Non-pigmented ciliary epithelial cell (primary cell): ENCODE data around the gene TNS3.

Experiments
- DNase-seq: peaks from one replicate; pipeline ENCODE4 v3.0.0-alpha.2; 2010; ENCODE audit warnings: low read depth

TNS3 gene

DNA sequence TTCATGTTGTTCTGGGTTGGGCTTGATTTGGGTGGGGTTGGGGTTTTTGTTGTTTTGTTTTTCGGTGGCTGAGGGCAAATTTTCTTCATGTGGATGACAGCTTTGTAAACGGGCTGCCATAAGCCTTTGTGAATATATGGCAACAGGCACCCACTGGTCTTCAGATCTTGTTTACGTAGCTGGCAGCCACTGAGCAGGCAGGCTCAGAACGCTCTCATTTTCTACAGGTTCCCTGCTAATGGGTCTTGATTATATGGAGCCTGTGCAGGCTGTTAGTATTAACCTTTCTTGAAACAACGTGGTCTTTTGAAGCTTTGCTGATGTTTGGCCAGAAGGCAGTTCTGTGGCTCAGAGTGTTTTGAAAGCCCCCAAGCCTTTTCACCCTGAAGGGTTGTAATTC is 199.7 kb downstream of the TNS3 start:
- no peak for DNase-seq

DNA sequence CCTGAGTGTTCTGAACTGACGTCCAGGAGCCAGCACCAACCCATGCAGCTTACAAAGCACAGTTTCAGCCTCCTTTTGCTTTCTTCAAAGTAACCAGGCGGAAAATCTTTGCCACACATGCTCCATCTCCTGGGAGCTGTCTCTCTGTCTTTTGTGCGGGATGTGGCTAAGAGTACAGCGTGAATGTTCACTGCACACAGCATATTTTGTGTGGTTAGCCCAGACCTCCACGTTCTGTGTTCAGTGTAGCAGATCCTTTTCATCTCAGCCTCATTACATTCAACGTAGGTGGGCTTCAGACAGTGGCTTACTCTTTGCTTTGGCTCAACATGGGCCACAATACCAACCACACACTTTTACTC is 200.8 kb downstream of the TNS3 start:
- DNase-seq, result no peak

DNA sequence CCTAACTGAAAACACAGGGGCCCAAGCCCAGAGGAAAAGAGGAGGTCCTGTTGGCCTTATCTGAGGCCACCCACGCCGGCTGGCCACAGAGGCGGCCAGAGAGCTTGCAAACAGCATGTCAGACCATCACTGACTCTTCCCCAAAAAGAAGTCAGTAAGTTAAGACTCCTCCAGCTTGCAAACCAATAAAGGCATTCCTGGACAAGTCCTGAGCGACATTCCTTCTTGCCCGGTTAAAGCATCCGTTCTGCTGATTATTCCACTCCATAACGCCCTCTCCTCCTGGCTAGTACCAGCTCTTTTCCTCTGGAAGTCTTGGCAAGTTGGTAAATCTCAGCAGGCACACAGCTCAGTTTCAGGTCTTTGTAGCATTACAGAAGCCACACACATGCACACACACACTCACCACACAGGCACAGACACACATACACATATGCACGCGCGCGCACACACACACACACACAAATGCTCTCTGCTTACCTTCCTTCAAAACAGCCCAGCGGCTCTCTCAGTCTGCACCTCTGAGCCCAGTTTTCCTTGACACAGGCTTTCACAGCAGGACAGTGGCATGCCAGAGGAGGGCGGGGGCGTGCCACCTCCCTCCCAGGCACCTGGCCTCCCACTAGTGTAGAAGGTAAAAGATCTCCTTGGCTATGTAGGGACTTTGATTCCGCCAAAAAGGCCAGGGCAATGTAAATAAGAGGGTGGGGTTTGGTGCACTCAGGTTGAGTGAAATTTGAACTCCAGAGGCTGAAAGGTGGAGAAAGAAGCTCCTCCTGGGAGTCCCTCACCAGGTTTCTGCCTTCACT is 201.4 kb downstream of the TNS3 start:
- no peak for DNase-seq

DNA sequence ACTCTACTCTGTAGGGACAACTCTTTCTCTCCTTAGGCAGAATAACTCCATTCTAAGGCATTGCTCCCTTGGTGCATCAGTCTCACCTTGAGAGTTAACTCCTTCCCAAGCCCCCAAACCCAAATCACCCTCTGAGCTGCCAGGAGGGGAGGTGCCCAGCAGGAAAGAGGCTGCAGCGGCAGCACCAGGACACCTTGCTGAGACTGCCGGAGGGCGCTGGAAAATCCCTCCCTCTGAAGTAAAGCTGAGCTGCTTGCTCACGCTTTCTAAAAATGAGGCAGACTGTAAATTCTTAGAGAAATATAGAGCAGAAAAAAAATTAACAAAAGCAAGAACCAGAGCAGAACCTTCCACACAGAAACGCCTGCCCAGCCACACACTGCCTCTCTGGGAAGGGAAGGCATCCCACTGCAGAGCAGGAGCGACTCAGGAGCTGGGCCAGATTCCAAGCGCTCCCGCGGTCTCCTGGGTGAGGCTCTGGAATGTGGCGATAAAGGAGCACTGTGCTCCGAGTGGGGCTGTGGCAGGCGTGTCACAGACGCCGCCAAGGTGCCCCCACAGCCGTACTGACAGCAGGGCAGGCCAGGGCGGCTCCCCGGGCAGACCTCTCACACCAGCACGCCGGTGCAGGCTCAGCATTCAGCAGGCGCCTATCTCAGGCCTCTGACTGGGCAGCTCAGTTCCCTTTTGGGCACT is 202.1 kb downstream of the TNS3 start:
- DNase-seq, result no peak

DNA sequence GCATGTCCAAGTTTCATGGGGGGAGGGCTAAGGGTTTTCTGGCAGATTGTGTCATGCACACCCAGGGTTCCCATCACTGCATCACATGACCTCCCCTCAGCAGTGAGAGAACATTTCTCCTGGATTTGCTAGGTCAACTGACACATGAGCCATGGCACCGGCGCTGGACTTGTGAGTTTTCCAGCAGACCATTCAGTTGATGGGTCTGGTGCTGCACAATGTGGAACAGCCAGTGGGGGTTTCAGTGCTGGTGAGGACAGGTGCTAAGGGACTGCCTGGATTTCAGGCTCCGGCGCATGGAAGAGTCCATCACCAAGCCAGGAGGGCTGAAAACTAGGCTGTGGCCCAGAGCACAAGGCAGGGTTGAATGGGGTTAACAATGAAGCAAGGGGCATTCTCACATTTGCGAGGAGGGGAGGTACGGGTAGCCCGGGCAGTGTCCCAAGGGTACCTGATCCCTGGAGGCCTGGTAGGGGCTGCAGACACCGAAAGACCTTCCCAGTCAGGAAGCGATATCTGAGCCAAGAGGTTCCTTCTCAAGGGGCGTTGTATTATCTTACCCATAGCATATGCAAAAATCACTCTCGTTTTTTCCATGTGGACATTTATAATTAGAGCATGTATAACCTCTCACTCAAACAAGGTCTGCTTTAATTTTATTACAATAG is 203.0 kb downstream of the TNS3 start:
- DNase-seq, result no peak

DNA sequence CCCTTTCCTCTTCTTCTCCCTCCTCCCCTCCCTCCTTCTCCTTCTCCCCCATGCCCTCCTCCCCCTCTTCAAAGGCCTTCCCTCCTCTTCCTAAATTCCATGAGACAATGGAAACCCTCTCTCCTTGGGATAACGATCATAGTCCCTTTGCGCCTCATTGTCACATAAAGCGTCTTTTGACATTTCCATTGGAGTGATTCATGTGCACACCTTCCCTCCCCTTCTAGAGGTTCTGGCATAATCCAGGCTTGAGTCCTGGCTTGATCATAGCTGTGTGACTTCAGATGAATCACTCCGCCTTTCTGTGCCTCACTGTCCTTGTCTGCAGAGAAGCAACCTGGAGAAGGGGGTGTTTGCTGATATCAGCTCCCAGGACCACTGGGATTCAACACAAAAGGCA is 204.2 kb downstream of the TNS3 start:
- no peak for DNase-seq

DNA sequence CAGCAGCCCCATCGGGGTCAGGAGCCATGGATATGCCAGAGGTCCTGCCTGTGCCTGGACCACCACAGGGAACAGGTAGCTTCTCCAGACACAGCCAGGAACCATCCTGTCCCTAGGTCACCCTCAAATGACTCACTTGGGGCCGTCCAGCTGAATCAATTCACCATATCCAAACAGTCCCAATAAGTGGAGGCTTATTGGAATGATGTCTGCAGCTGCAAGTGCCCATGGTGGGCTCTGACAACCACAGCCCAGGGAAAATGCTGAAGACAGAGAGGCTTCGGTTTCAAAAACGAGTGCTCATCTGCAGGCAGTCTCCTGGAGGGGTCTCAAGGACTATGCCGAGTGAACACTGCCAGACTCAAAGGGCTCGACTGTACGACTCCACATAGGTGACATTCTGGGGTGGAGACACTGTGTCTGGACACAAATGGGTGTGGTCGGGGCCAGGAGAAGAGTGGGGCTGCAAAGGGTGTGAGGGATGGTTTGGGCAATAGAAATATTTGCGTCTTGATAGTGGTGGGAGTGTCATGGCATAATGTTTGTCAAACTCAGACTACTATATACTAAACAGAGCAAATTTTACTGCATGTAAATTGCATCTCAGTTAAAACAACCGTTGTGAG is 204.8 kb downstream of the TNS3 start:
- DNase-seq, result no peak

DNA sequence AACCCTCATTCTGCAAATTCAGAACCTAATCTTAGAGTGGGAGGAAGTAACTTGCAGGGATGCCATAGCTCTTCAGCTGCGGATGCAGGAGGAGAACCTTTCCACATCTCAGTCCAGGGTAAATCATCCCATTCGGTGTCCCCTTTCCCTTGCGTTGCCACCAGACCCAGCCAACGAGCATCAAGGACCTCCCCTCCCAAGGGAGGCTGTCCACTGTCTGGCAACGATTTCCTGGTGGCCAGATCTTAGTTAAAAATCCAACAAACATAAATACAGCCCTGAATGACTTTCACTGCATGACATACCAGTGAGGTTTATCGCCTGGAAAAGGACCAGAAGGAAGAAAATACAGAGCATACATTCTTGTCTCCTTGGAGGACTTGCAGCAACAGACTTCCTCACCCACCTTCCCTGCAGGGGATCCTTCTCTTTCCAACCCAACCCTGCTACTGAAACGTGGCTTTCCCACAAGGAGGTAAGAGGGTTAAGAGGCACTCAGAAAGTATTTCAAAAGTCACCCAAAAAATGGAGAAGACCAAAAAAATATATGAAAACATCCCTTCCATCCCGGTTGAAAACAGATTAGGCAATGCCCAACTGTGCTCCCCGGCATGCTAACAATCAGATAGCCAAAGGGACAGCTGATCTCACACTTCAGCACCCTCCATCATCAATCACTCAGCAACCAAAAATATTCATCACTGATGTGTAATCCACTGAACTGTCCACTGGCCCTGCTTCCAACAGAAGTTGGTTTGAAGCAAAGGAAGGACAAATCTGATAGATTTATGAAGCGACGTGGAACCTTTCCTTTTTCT is 206.6 kb downstream of the TNS3 start:
- DNase-seq, result no peak

DNA sequence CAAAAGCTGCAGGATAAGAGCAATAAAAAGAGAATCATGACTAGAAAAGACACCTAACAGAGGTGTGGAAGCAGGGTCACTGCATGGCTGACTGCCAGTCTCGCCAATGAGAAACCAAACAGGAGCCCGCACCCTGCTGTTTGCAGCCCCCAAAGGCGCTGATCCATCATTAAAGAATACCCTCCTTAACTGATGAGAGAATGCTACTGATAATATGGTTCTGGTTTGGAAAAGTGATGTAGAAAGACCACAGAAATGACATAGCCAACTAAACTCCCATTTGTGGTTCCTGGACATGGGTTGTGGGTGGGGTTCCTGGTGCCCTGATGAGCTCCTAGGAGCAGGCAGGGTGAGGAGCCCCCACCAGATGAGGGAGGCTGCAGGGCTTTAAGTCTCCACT is 207.4 kb downstream of the TNS3 start:
- no peak for DNase-seq

DNA sequence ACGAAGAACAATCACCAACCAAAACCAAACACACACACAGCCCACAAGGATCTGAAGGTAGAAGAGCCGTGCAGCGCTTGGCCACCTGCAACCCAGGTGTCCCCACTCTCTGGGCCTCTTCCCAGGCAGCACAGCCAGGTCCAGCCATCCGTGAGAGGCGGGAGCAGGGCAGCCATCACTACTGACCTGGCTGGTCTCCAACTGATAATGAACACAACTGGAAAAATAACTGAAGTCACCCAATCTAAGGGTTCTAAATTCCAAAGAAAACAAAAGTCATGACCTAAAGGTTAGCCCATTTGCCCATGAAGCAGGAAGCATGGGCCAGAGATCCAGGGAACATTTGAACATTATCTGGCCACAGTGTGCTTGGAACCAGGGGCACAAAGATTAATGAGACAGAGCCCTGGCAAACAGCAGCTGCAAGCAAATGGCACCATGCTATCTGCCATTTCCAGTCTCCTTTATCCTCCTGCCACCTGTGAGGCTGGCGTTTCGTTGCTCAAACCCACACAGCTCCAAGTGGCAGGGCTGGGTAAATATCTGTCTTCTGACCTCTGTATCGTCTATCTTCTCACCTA is 207.9 kb downstream of the TNS3 start:
- no peak for DNase-seq

DNA sequence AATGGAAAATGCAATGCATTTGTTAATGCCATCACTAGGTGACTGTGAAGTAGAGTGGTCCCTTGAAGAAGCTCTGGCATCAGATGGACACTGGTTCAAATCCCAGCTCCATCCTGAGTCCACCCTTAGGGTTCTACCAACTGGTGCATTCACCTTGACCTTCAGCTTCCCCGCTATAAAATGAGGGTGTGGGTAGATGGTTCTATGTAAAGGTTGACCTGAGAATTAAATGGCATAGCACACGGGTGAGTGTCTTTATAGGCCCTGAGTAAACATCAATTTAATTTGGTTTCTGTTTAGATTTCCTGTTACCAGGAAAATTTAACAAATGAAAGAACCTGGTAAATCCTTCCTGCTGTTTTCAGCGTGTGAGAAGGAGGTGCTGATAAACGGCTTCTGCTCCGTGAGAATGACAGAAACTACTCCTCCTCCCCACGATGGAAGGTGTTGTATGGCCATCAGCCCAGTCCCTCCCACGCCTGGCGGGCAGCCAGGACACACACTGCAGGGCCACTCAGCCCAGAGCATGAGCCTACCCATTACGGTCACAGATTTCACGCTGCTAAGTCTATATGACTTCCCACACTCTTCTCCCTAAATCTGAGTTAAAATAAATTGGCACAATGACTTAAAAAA is 210.1 kb downstream of the TNS3 start:
- DNase-seq, result no peak

DNA sequence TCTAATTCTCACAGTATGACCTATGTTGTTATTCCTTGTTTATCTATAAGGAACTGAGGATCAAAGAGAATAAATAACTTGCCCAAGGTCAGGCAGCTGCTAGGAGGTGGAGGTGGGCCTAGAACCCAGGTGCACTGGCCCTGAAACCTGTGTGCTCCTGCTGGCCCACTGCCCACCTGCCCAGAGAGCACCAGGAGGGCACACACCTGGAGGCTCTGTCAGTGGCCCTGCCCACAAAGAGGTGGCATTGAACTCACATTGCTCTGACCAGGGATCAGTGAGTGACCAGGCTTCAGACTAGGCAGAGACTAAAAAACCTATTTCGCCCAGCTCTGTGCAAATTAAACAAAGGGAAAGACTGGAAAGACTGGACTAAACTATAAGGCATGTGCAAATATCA is 210.6 kb downstream of the TNS3 start:
- DNase-seq, result no peak

DNA sequence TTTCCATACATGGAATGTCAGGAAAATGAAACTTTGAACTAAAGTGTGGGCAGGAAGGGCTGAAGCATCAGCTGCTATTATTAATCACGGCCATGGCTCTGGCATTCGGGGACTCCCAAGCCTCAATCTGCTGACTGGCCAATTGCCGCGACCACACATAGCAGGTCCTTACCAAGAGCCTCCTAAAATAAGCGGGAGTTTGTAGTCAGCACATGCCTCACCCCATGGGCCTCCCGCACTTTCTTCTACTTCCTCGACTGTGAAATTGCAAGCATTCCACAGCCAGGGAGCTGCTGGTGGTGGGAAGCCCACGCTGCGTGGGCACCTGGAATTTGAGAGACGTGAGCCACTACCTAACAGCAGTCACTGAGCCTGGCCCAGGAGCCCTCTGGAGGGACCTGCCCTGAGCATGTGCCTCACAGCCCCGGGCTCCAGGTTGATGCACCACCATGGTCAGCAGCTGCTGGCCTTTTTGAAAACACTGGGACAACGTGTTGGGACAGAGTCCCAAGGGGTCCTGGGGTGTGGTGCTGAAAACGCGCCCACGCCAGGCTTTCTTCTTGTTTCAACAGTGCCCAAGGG is 211.4 kb downstream of the TNS3 start:
- no peak for DNase-seq

DNA sequence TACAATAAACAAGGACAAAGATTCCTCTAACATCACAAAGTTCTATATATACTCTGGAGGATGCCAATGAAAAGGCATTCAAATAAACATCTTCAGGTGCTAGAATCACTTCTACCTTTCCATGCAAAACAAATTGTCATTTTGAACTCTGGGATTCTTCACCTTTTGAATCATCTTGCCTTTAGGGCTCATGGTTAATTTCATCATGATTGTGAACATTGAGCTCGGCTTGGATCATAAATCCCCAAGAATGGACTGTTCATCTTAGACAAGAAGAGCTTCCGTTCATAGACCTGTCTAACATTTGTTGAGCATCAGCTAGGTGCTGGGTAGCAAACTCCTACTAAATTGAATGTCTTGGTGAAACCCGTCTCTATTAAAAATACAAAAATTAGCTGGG is 212.2 kb downstream of the TNS3 start:
- no peak for DNase-seq

DNA sequence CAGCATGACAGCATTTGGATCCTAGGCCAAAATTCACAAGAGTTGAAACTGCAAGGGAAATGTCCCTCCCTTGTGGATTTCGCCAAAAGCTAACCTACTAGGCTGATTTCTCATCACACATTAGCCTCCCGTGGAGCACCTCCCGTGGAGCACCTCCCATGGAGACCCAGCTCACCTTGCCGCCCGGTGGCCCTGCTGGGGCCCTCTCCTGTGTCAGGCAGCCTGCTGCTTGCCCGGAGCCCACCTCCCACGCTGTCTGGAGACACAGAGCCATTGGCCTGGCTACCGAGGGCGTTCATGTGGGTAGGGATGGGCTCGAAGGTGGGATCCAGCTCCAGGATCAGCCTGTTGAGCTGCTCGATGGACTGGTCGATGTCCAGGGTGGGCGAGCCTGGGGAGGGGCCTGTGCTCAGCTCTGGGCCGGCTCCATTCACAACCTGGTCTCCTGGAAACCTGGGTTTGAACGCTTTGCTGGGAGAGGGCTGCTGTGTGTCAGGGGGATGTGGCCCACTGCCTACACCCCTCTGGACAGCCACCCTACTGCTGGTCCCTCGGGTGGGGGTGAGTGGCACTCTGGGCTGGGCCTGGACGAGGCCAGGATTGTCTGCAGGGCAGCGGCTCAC is 213.6 kb downstream of the TNS3 start:
- DNase-seq, result no peak

DNA sequence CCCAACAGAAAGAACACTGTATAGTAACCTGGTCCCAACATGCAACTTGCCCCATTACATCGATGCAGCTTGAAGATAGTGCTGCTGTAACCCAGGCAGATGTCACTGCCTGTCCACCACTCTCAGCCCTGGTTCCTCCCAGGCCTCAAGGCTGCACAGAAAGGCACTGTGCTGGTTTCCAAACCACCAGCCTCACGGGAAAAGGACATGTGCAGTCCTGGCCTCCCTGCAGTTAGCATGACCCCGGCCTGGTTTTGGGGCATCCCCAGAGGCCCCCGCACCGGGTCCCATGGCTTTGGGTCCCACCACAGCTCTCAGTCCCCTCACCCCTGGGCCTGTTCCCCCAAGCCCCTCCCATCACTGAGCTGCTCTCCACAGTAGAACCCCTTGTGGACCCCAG is 214.5 kb downstream of the TNS3 start:
- DNase-seq, result no peak

DNA sequence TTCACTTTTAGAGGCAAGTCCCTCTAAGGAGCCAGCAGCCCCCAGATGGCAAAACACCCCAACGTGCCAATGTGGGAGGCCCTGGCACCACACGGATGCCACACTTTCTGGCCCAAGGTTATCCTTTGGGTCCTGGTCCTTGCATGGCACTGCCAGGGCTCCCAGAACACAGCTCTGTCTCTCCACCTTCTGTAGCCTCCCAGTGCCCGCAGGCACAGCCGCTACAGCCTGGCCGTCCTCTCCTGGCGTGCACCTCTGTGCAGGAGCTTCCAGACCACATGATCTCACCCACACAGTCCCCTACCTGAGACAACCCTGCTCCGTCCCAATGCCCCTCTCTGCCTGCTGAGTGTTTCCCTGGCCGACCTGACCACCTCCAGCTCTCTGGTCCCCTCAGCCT is 215.0 kb downstream of the TNS3 start:
- no peak for DNase-seq

DNA sequence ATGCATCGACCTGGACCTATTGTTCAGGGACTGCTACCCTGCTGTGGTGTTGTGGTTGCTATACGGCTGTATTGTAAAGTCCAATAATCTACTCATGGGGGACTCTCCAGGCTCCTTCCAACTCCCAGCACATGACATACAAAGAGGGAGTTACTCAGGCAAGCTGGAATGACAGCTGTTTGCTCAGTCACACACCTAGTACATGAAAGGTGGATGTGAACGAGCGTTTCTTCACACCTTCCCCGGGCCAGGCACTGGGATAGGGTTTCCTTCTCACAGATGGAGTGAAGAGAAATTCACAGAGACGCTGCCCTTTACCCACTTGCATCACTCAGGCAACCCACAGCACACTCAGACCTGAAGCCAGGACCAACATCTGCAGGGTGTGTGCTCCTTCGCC is 215.7 kb downstream of the TNS3 start:
- no peak for DNase-seq

DNA sequence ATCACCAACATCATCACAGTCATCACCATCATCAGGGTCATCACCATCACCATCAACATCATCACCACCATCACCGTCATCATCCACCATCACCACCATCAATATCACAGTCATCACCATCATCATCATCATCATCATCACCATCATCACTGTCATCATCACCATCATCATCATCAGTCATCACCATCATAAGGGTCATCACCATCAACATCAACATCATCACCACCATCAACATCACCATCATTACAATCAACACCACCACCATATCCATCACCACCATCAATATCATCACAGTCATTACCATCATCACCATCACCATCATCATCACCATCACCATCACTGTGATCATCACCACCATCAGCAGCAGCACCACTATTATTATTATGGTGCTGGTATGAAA is 218.9 kb downstream of the TNS3 start:
- no peak for DNase-seq

DNA sequence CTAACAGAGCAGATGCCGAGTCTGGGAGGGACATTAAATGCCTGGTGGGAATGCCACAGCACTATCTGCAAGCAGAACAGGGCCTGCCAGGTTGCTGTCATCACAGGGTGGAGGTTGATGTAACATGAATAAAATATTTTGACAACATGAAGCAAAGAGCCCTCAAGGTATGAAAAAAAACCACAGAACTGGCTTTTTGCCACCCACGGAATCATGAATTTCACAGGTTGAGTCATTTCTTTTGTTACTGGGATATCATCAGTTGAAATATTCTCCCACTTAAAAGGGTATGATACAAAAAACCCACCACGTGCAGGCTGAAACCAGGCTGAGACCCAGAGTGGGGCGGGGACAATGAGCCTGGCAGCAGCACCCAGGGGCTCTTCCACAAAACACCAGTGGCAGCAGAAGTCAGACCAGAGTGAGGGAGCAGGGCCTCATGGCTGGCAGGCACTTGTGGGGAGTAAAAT is 220.1 kb downstream of the TNS3 start:
- DNase-seq, result peak; percentile 65
